Fibroblast of upper back skin (primary cell): Measurements from ENCODE around the gene AKT1.

Experiments
- DNase-seq: peaks from one replicate; pipeline ENCODE4 v3.0.0-alpha.2; 2013

Gene AKT1

GRCh38 chr14:104784846-104785707 is 10.5 kb downstream of the AKT1 start:
- no peak for DNase-seq

- no peak for DNase-seq
Measured at GRCh38 chr14:104784218-104784568, 11.4 kb downstream of the AKT1 start.

GRCh38 chr14:104783484-104784217 is 11.9 kb downstream of the AKT1 start:
- no peak for DNase-seq

GRCh38 chr14:104782808-104783139 is 12.8 kb downstream of the AKT1 start:
- DNase-seq = no peak

- no peak for DNase-seq
Measured at GRCh38 chr14:104782086-104782807, 13.3 kb downstream of the AKT1 start.

GRCh38 chr14:104781271-104782077 is 14.1 kb downstream of the AKT1 start:
- no peak for DNase-seq

DNA sequence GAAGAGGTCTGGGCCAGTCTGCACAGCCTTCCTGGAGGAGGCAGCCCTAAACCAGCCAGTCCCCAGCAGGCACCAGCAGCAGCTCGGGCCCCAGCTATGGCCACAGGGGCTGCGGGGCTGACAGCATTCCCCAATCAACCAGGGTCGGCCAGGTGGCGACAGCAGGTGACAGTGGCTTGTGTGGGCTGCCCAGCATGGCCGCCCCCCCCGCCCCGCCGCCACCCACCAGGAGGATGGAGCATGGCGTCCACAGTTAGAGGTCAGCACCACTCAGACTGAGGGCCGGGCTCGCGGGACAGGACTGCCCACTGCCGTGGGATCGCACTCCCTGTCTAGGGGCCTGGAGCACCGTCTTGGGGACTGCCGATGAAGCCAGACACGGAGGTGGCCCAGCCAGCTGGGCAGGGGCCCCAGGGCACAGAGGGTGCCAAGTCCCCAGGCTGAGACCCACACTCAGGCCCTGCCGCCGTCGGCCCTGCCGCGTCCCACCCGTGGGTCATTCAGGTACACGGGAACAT is 15.0 kb downstream of the AKT1 start:
- DNase-seq = no peak

DNA sequence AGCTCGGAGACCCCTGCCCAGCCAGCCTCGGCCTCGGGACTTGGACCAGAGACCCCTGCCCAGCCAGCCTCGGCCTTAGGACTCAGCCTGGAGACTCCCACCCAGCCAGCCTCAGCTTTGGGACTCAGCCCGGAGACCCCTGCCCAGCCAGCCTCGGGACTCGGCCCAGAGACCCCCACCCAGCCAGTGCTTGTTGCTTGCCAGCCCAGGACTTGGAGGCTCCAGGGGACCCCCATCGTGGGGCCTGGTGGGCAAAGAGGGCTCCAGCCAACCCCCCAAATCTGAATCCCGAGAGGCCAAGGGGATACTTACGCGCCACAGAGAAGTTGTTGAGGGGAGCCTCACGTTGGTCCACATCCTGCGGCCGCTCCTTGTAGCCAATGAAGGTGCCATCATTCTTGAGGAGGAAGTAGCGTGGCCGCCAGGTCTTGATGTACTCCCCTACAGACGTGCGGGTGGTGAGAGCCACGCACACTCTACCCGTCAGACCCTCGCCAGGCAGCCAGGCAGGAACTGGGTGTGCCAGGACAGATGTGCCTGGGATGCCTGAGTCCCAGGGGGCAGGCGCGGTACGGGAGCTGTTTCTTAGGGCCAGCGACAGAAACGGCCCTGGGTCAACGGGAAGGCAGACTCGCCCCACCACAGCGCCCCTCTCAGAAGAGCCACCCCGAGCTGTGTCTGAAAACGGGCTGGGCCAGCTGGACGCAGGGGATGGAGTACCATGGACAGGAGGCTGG is 15.6 kb downstream of the AKT1 start:
- no peak for DNase-seq

- no peak for DNase-seq
Measured at GRCh38 chr14:104778694-104779331, 16.7 kb downstream of the AKT1 start.

GRCh38 chr14:104777808-104778249 is 17.7 kb downstream of the AKT1 start:
- no peak for DNase-seq

DNA sequence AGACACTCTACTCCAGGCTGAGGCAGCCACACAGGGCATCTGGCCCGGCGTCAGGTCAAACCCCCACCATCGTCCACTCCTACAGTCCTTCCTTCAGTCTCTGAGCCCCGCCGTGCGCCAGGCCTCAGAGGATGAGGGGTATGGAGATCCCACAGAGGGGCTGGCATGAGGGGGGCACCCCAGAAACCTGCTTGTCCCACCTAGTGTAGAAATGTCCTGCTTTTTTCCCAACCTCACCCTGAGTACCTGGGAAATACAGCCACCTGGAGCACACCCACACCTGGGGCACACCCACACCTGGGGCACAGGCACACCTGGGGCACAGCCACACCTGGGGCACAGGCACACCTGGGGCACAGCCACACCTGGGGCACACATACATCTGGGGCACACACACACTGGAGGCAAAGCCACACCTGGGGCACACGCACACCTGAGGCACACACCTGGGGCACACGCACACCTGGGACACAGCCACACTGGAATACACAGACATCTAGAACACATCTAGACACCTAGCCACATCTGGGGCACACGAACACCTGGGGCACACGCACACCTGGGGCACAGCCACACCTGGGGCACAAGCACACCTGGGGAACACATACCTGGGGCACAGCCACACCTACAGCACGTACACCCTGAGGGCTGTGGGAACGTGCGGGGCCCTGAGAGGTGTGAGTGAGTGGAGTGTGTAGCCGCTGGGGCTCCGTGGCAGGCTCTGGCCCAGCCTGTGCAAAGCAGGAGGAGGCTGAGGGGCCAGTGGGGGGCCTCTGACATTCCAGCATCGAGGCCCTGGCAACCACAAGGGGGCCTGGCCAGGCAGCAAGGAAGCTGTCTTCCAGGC is 18.4 kb downstream of the AKT1 start:
- no peak for DNase-seq

DNA sequence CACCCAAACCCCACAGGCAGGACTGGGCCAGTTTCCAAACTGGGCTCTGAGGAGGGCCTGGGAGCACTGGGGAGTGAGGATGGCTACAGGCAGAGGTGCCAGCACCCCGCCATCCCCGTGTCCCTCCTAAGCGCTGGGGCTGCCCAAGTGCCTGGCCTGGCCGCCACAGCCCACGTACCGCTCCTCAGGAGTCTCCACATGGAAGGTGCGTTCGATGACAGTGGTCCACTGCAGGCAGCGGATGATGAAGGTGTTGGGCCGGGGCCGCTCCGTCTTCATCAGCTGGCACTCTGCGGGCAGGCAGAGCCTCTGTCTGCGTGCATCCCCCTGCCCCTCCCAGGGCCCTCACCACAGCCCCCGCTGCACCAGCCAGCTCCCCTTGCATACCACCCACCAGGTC is 19.1 kb downstream of the AKT1 start:
- DNase-seq = no peak

- DNase-seq = no peak
Measured at GRCh38 chr14:104775073-104775489, 20.5 kb downstream of the AKT1 start.

- no peak for DNase-seq
Measured at GRCh38 chr14:104774453-104775072, 21.0 kb downstream of the AKT1 start.

- no peak for DNase-seq
Measured at GRCh38 chr14:104773505-104774452, 21.8 kb downstream of the AKT1 start.

- no peak for DNase-seq
Measured at GRCh38 chr14:104772707-104773504, 22.6 kb downstream of the AKT1 start.

DNA sequence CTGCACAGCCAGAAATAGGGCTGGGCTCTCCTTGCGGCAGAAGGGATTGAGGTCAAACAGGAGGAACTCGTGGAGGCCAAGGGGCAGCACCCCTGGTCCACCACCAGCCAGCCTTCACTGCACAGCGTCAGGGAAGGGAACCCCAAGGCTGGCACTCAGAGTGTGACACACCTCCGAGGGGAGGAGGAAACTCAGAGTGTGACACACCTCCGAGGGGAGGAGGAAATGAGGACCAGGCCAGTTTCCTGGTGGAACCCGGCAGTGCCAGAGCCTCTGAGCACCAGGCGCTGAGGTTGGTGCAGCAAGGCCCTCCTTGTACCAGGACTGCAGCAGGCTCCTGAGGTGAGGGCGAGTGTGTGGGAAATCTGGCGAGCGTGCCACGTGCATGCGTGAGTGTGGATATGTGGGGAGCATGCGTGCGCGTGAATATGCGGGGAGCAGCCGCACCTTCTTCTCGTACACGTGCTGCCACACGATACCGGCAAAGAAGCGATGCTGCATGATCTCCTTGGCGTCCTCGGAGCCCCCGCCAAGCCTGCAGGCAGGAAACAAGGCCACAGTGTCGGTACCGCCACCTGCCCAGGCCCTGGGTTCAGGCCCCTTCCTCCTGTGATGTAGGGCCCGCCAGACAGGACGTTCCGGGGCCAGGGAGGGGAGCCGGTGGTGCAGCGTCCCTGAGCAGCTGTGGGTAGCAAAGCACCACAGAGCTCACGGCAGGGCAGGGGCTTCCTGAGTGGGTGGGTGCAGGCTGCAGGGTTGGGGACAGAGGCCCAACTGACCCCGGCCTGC is 23.4 kb downstream of the AKT1 start:
- no peak for DNase-seq
